ENCODE data around the gene DLG4. TPM values are rescaled to one million over a fixed set of nuclear protein-coding genes. Genes with fewer than 3 reads are reported as not detected.

DLG4 gene
- total RNA-seq, 3 donors from 2014 or later (not counting 1 experiment from before 2014, with no cell fraction given), result 6.7 to 11.2 (median 8.6) TPM

GRCh38 chr17:7237761-7238419, 18.3 kb upstream of the DLG4 start:
- under 1% methylated on average over 62 of the region's 73 CpGs for WGBS (ENCODE audit: insufficient coverage)
- Mint-ChIP-seq H3K4me3 (peak overlapping the region; percentile 96), H3K27me3 (ENCODE audit: low read depth in 2 of 2) (no peaks in the 10 kb centered on the region), H3K27ac (peak overlapping the region; percentile 97 to 99), H3K4me1 (peaks cover 65 to 84% of the 10 kb centered on the region in 2 donors), H3K36me3 (no peaks in the 10 kb centered on the region), H3K9me3 (no peaks in the 10 kb centered on the region)
- intact Hi-C loops (cut with micrococcal nuclease), result loop anchor here (2.0 kb wide), 1 partner anchor 15 kb away; the partner anchor contains the start of gene ELP5
- Histone ChIP-seq H3K4me3 (ENCODE audit: low read length) (peak overlapping the region; percentile 87), H3K36me3 (ENCODE audit: control insufficient read depth, insufficient read depth, low read length) (peaks cover 25% of the 10 kb centered on the region), H3K4me1 (ENCODE audit: control insufficient read depth, insufficient read depth, low read length) (peaks cover 57% of the 10 kb centered on the region), H3K27ac (ENCODE audit: low read length) (peak overlapping the region; percentile 80), H3K9me3 (ENCODE audit: control insufficient read depth, insufficient read depth, low read length) (no peaks in the 10 kb centered on the region), H3K27me3 (ENCODE audit: control insufficient read depth, insufficient read depth, low read length) (no peaks in the 10 kb centered on the region)
- peak; percentile 60 to 86 for DNase-seq
- TF ChIP-seq CTCF (IDR thresholded peaks at IDR 0.05), result no peak
- ATAC-seq, result peak; percentile 10 to 23 (median 16)

DNA sequence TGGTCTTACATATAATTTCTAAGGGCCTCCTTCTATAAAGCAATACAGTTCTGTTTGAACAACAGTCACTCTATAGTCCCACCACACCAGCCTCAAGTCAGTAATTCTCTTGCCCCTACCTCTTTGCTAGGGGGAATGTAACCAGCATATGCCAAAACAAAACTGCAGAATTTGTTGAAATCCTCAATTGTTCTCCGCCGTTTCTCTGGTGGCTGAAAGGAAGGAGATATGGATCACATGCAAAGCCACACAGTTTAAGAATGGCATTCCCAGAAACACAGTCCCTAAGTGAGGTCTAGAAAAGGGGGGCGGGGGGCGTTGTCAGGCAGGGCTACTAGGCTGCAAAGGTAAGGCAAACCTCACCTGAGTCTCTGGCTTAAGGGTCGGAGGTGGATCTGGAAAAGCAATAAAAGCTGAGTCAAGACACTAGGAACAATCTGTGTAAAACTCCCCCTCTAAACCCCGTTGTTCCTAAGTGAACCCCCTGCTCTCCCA, 17.7 kb upstream of the DLG4 start:
- no peak for TF ChIP-seq CTCF (IDR thresholded peaks at IDR 0.05)
- Mint-ChIP-seq H3K36me3 (no peaks in the 10 kb centered on the region), H3K4me3 (peak overlapping the region; percentile 96), H3K27me3 (ENCODE audit: low read depth in 2 of 2) (no peaks in the 10 kb centered on the region), H3K4me1 (peaks cover 62 to 81% of the 10 kb centered on the region in 2 donors), H3K9me3 (no peaks in the 10 kb centered on the region), H3K27ac (peak overlapping the region; percentile 97 to 99)
- no peaks in the 10 kb centered on the region for H3K9me3 ChIP-seq (ENCODE audit: control insufficient read depth, insufficient read depth, low read length)
- peak overlapping the region; percentile 57 for H3K27ac ChIP-seq (ENCODE audit: low read length)
- intact Hi-C loops (cut with micrococcal nuclease), result no loop called here
- peaks cover 57% of the 10 kb centered on the region for H3K4me1 ChIP-seq (ENCODE audit: control insufficient read depth, insufficient read depth, low read length)
- peak overlapping the region; percentile 87 for H3K4me3 ChIP-seq (ENCODE audit: low read length)
- H3K36me3 ChIP-seq (ENCODE audit: control insufficient read depth, insufficient read depth, low read length), result peaks cover 25% of the 10 kb centered on the region
- no peak for ATAC-seq
- WGBS (ENCODE audit: insufficient coverage), result 36% methylated on average over 5 of the region's 6 CpGs
- no peaks in the 10 kb centered on the region for H3K27me3 ChIP-seq (ENCODE audit: control insufficient read depth, insufficient read depth, low read length)
- DNase-seq, result peak in 1 of 2 donors; percentile 31

- peaks cover 56% of the 10 kb centered on the region for H3K4me1 ChIP-seq (ENCODE audit: control insufficient read depth, insufficient read depth, low read length)
- 94% methylated on average over 6 of the region's 6 CpGs for WGBS (ENCODE audit: insufficient coverage)
- no peak for ATAC-seq
- H3K9me3 Mint-ChIP-seq, result no peaks in the 10 kb centered on the region
- intact Hi-C loops (cut with micrococcal nuclease), result no loop called here
- H3K36me3 ChIP-seq (ENCODE audit: control insufficient read depth, insufficient read depth, low read length), result peaks cover 25% of the 10 kb centered on the region
- H3K4me3 ChIP-seq (ENCODE audit: low read length), result no peak overlapping the region
- H3K4me3 Mint-ChIP-seq, result peak overlapping the region; percentile 96
- H3K36me3 Mint-ChIP-seq, result no peaks in the 10 kb centered on the region
- no peaks in the 10 kb centered on the region for H3K9me3 ChIP-seq (ENCODE audit: control insufficient read depth, insufficient read depth, low read length)
- H3K27me3 ChIP-seq (ENCODE audit: control insufficient read depth, insufficient read depth, low read length), result no peaks in the 10 kb centered on the region
- no peak overlapping the region for H3K27ac ChIP-seq (ENCODE audit: low read length)
- H3K4me1 Mint-ChIP-seq, result peaks cover 62 to 81% of the 10 kb centered on the region in 2 donors
- no peaks in the 10 kb centered on the region for H3K27me3 Mint-ChIP-seq (ENCODE audit: low read depth in 2 of 2)
- peak overlapping the region; percentile 97 to 99 for H3K27ac Mint-ChIP-seq
- TF ChIP-seq CTCF (IDR thresholded peaks at IDR 0.05), result no peak
- DNase-seq, result no peak
These were observed 17.2 kb upstream of the DLG4 start for GRCh38 chr17:7236808-7237207.

Data from natural killer cell (primary cell).